HCT116 (cell line): ENCODE measurements around the gene BEND5.

ENCODE experiments used
- CBX3 ChIP-seq: IDR thresholded peaks from 2 replicates; pipeline ENCODE4 v1.6.1; 2012; ENCODE audit warnings: low read depth
- CTCF ChIP-seq, 3 experiments: fragments of 200-600 bp in 1 of 3; sonication (generic) in 1 of 3; IDR thresholded peaks in 2 of 3; conservative IDR thresholded peaks in 1 of 3; 2 replicates each; pipeline ENCODE4 v1.5.1; 2012 to 2017; ENCODE audit warnings: low read depth in 2 of 3, low read length in 2 of 3, antibody characterized with exemption in 1 of 3, borderline replicate concordance in 1 of 3, control low read depth in 1 of 3, mild to moderate bottlenecking in 1 of 3, mixed read lengths in 1 of 3, mixed run types in 1 of 3, moderate library complexity in 1 of 3; ENCODE audit not compliant: insufficient read depth in 1 of 3
- EZH2 ChIP-seq: fragments of 200-600 bp; sonication (generic); IDR thresholded peaks from 2 replicates; pipeline ENCODE4 v1.6.1; 2017; ENCODE audit warnings: antibody characterized with exemption, mixed run types
- EZH2phosphoT487 ChIP-seq: fragments of 200-600 bp; IDR thresholded peaks from 2 replicates; pipeline ENCODE4 v1.6.1; 2018; ENCODE audit warnings: antibody characterized with exemption, borderline replicate concordance
- FOSL1 ChIP-seq: IDR thresholded peaks from 2 replicates; pipeline ENCODE4 v1.6.1; 2012; ENCODE audit warnings: low read depth
- MAX ChIP-seq: IDR thresholded peaks from 2 replicates; pipeline ENCODE4 v1.6.1; 2012
- POLR2A ChIP-seq: IDR thresholded peaks from 2 replicates; pipeline ENCODE4 v1.7.0; 2011; ENCODE audit warnings: borderline replicate concordance; ENCODE audit not compliant: insufficient read depth, insufficient read length; ENCODE audit errors: extremely low read depth
- POLR2AphosphoS5 ChIP-seq: IDR thresholded peaks from 2 replicates; pipeline ENCODE4 v1.6.1; 2011; ENCODE audit warnings: mild to moderate bottlenecking, low read depth, low read length, moderate library complexity
- SIN3A ChIP-seq: IDR thresholded peaks from 2 replicates; pipeline ENCODE4 v1.6.1; 2012; ENCODE audit warnings: low read depth
- SP1 ChIP-seq: IDR thresholded peaks from 2 replicates; pipeline ENCODE4 v1.6.1; 2012; ENCODE audit warnings: low read depth
- ZFX ChIP-seq: fragments of 450-650 bp; IDR thresholded peaks from 2 replicates; pipeline ENCODE4 v1.6.1; 2017

- TF ChIP-seq POLR2AphosphoS5: no peak
- TF ChIP-seq CTCF (IDR thresholded peaks at IDR 0.05 in 2 of 3, conservative IDR thresholded peaks at IDR 0.05 in 1 of 3; ENCODE audit: borderline replicate concordance in 1 of 3, insufficient read depth in 1 of 3, low read depth in 2 of 3, low read length in 2 of 3): no peak
- no peak for TF ChIP-seq EZH2
- no peak for TF ChIP-seq SP1
- TF ChIP-seq POLR2A: no peak
- TF ChIP-seq MAX: no peak
- TF ChIP-seq EZH2phosphoT487: no peak
- TF ChIP-seq ZFX: no peak
- no peak for TF ChIP-seq CBX3
- TF ChIP-seq FOSL1: no peak
- TF ChIP-seq SIN3A: no peak
These were observed 81.5 kb downstream of the BEND5 start for GRCh38 chr1:48695161-48695560.
